ENCODE results near the gene GPR162.

GRCh38 chr12:6773590-6774351 is 47.9 kb upstream of the GPR162 start:
- no peak for TF ChIP-seq CTCF (IDR thresholded peaks at IDR 0.05)
- no peak for TF ChIP-seq POLR2A (IDR thresholded peaks at IDR 0.05)
